PC-9 (cell line): Measurements from ENCODE around the gene GPR148.

Source experiments
- EZH2 ChIP-seq: fragments of 200-600 bp; sonication (generic); IDR thresholded peaks from 2 replicates; pipeline ENCODE4 v1.8.0; 2017; ENCODE audit warnings: antibody characterized with exemption, low read depth
- TF ChIP-seq, protein P1 (sequence below): fragments of 200-600 bp; sonication (generic); conservative IDR thresholded peaks from 2 replicates; pipeline ENCODE4 v1.6.1; 2017; ENCODE audit warnings: mixed run types, antibody characterized with exemption, mild to moderate bottlenecking, moderate library complexity

- no peak for TF ChIP-seq EZH2
- TF ChIP-seq, protein P1, sequence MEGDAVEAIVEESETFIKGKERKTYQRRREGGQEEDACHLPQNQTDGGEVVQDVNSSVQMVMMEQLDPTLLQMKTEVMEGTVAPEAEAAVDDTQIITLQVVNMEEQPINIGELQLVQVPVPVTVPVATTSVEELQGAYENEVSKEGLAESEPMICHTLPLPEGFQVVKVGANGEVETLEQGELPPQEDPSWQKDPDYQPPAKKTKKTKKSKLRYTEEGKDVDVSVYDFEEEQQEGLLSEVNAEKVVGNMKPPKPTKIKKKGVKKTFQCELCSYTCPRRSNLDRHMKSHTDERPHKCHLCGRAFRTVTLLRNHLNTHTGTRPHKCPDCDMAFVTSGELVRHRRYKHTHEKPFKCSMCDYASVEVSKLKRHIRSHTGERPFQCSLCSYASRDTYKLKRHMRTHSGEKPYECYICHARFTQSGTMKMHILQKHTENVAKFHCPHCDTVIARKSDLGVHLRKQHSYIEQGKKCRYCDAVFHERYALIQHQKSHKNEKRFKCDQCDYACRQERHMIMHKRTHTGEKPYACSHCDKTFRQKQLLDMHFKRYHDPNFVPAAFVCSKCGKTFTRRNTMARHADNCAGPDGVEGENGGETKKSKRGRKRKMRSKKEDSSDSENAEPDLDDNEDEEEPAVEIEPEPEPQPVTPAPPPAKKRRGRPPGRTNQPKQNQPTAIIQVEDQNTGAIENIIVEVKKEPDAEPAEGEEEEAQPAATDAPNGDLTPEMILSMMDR: no peak
Measured at GRCh38 chr2:130728549-130729316, at the start of gene GPR148.
